ENCODE measurements around the gene NCAN. TPM values are rescaled to one million over a fixed set of nuclear protein-coding genes. Genes with fewer than 3 reads are reported as not detected.

Gene NCAN
- total RNA-seq, 3 donors from 2014 or later, result not detected

DNA sequence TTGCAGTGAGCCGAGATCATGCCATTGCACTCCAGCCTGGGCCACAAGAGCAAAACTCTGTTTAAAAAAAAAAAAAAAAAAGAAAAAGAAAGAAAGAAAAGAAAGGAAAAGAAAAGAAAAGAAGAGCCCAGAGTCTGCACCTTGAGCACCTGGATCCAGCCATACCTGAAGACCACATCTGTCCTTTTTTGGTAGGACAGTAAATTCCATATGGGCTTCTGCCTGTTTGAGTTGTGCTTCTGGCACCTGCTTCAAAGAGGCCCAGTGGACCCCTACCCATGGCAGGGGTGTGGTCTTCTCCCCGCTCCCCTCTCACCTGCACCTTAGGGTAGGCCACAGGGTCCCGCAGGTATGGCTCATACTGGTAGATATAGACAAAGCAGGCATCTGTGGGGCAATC lies 55.5 kb downstream of the NCAN start:
- no peak for TF ChIP-seq POLR2A (IDR thresholded peaks at IDR 0.05)
- Histone ChIP-seq H3K27ac (no peak overlapping the region), H3K4me3 (no peak overlapping the region), H3K27me3 (peaks cover 0 to 10% of the 10 kb centered on the region in 2 donors), H3K4me1 (no peaks in the 10 kb centered on the region), H3K9me3 (no peaks in the 10 kb centered on the region), H3K36me3 (no peaks in the 10 kb centered on the region)
- intact Hi-C loops (cut with DNase I; ENCODE audit: low total_unique reads), result no loop called here
- DNase-seq (ENCODE audit: low spot score in 2 of 2), result no peak

DNA sequence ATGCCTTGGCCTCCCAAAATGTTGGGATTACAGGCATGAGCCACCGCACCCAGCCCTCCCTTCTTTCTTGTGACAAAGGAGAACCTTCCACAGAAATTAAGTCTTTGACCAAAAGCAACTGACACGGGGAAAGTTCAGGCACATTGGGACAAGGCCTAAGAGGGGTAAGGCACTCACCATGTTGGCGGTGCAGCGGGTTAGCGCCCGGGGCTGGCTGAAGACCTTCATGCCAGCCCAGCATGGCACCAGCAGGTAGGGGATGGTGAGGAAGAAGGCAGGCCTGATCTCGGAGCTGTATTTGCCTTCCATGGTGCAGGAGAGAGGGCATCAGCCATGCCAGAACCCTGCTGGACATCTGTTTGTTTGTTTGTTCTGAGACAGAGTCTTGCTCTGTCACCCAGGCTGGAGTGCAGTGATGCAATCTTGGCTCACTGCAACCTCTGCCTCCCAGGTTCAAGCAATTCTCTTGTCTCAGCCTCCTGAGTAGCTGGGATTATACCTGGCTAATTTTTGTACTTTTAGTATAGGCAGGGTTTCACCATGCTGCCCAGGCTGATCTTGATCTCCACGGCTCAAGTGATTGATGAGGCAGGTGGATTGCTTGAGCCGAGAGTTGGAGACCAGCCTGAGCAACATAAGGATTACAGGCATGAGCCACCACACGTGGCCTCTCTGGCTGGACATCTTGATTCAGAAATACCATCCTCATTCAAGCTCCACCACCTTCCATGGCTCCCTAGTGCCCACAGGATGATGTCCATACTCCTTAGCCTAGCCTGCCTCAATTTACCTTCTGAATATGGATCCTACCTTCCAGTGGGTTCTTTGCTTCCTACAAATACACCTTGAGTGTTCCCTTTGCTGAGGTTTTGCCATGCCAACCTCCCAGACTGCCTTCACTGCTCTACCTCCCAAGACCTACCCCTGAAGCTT lies 57.0 kb downstream of the NCAN start:
- no peak for DNase-seq (ENCODE audit: low spot score in 2 of 2)
- H3K4me3 ChIP-seq, result no peak overlapping the region
- no peak for TF ChIP-seq POLR2A (IDR thresholded peaks at IDR 0.05)
- TF ChIP-seq, protein P1, sequence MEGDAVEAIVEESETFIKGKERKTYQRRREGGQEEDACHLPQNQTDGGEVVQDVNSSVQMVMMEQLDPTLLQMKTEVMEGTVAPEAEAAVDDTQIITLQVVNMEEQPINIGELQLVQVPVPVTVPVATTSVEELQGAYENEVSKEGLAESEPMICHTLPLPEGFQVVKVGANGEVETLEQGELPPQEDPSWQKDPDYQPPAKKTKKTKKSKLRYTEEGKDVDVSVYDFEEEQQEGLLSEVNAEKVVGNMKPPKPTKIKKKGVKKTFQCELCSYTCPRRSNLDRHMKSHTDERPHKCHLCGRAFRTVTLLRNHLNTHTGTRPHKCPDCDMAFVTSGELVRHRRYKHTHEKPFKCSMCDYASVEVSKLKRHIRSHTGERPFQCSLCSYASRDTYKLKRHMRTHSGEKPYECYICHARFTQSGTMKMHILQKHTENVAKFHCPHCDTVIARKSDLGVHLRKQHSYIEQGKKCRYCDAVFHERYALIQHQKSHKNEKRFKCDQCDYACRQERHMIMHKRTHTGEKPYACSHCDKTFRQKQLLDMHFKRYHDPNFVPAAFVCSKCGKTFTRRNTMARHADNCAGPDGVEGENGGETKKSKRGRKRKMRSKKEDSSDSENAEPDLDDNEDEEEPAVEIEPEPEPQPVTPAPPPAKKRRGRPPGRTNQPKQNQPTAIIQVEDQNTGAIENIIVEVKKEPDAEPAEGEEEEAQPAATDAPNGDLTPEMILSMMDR (IDR thresholded peaks at IDR 0.05), result no peak
- TF ChIP-seq POLR2AphosphoS5 (IDR thresholded peaks at IDR 0.05), result no peak
- no peaks in the 10 kb centered on the region for H3K27me3 ChIP-seq
- intact Hi-C loops (cut with DNase I; ENCODE audit: low total_unique reads), result no loop called here
- H3K27ac ChIP-seq, result no peak overlapping the region
- no peaks in the 10 kb centered on the region for H3K4me1 ChIP-seq
- H3K36me3 ChIP-seq, result no peaks in the 10 kb centered on the region
- H3K9me3 ChIP-seq, result no peaks in the 10 kb centered on the region

DNA sequence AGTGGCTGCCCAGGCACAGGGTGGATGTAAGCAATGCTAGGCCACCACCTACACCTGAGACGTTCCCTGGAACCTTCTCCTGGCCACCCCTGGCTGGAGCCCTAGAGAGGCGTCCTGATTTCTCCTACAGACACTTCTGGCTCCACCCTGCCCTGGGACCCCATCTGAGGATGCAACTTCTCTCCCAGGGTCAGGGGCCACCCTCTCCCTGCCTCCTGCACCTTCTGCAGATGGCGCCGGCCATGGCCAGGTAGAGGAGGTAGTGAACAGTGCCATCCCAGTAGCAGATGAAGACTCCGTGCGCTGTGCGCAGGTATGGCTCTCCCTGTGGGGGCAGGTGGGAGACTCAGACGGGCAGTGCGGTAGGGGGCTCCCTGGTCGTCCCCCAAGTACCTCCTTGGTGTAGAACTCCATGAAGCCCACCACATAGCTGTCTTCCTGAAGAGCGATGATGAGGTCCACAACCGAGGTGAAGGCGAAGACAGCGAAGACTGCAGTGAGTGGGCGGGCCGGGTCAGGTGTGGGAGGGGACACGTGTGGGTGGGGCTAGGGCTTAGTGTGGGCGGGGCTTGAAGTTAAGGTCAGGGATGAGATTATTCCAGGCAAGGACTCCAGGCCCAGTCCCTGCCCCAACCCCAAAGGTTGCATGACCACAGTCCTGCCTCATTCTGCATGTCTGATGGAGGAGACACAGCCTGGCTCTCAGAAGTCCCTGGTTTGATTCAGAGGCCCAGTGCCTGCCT lies 58.4 kb downstream of the NCAN start:
- H3K9me3 ChIP-seq, result no peaks in the 10 kb centered on the region
- DNase-seq (ENCODE audit: low spot score in 2 of 2), result no peak
- no peak overlapping the region for H3K27ac ChIP-seq
- H3K36me3 ChIP-seq, result no peaks in the 10 kb centered on the region
- H3K27me3 ChIP-seq, result no peaks in the 10 kb centered on the region
- no peaks in the 10 kb centered on the region for H3K4me1 ChIP-seq
- H3K4me3 ChIP-seq, result no peak overlapping the region
- intact Hi-C loops (cut with DNase I; ENCODE audit: low total_unique reads), result no loop called here
- TF ChIP-seq, protein P1 (IDR thresholded peaks at IDR 0.05), result no peak
- TF ChIP-seq POLR2AphosphoS5 (IDR thresholded peaks at IDR 0.05) (no peak), POLR2A (IDR thresholded peaks at IDR 0.05) (no peak)

DNA sequence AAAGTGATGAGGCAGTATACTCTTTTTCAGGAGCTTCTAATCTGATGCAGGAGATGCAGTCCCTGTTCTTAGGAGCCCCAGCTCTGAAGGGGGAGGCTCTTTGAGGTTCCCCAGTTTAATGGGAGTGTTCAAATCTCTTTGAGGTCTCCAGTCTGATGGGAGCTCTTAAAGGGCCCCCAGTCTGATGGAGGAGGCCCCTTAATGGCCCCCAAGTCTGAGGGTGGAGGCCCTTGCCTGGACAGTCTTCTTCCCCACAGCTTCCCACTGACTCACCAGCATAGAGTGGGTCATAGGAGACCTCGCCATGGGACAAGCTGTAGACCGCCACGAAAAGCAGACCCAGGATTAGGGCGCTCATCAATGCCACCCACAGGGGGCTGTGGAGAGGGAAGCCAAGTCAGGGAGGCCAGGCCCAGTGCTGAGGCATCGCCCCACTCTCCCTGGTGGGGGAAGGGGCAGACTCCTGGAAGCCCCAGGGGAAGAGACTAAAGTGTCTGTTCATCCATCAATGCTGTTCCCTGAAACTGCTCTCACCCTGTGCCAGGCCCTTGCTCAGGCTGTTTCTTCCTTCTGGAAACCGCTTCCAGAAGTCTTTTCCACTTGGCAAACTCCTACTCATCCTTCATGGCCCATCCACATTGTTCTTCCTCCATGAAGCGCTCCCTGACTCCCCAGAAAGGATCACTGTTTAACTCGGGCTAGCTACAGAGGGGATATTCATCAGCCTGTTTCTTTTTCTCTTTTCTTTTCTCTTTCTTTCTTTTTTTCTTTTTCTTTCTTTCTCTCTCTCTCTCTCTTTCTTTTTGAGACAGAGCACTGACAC lies 59.2 kb downstream of the NCAN start:
- Histone ChIP-seq H3K36me3 (no peaks in the 10 kb centered on the region), H3K4me3 (no peak overlapping the region), H3K9me3 (no peaks in the 10 kb centered on the region), H3K27me3 (no peaks in the 10 kb centered on the region), H3K27ac (no peak overlapping the region), H3K4me1 (no peaks in the 10 kb centered on the region)
- intact Hi-C loops (cut with DNase I; ENCODE audit: low total_unique reads), result no loop called here
- DNase-seq (ENCODE audit: low spot score in 2 of 2), result no peak
- TF ChIP-seq, protein P1 (IDR thresholded peaks at IDR 0.05), result no peak
- no peak for TF ChIP-seq POLR2AphosphoS5 (IDR thresholded peaks at IDR 0.05)
- no peak for TF ChIP-seq POLR2A (IDR thresholded peaks at IDR 0.05)

DNA sequence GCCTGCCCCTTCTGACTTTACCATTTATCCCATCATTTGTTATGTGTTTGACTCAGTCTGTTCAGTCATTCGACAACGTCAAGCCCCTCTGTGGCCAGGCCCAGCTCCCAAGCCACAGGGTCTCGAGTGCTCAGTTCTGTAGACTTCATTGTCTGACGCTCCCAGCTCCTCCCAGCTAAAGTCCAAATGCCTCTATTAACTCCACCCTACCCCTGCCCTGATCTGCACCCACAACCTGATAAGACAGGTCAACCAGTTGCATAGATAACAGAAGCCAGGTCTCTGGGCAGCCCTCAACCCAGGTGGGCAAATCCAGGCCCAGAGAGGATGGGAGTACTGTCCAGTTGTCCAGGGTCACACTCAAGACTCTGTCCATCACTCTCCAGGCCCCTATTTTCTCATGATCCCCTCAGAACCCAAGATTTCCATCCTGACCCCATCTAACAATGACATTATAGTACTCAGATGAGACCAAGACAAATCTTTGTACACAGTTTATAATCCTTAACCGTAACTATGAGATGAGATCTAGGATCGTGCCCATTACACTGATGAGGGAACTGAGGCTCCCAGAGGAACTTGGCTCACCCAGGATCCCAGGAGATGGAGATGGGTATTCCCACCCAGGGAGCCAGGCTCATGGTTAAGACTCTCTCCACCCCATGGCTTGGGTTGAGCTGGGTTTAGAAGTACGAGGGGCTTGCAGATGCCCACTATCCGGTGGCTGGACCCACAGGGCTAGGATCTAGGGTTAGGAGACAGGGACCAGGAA lies 60.3 kb downstream of the NCAN start:
- Histone ChIP-seq H3K27me3 (no peaks in the 10 kb centered on the region), H3K9me3 (no peaks in the 10 kb centered on the region), H3K4me1 (no peaks in the 10 kb centered on the region), H3K36me3 (no peaks in the 10 kb centered on the region), H3K27ac (no peak overlapping the region), H3K4me3 (peak overlapping the region in 1 of 3 donors; percentile 74)
- no peak for DNase-seq (ENCODE audit: low spot score in 2 of 2)
- TF ChIP-seq POLR2AphosphoS5 (IDR thresholded peaks at IDR 0.05), result no peak
- TF ChIP-seq, protein P1 (IDR thresholded peaks at IDR 0.05), result no peak
- no peak for TF ChIP-seq POLR2A (IDR thresholded peaks at IDR 0.05)
- intact Hi-C loops (cut with DNase I; ENCODE audit: low total_unique reads), result no loop called here
